ENCODE results near the gene NOTCH1. TPM values are rescaled to one million over a fixed set of nuclear protein-coding genes. Genes with fewer than 3 reads are reported as not detected.

The NOTCH1 gene
- total RNA-seq, 4 donors from 2014 or later: 32.0 to 40.8 (median 36.2) TPM

- WGBS, 2 donors: 88 to 94% methylated on average over 6 to 10 of the region's 17 CpGs
- Histone ChIP-seq H3K4me1 (no peaks in the 10 kb centered on the region), H3K4me3 (no peak overlapping the region), H3K27ac (no peak overlapping the region), H3K36me3 (peaks cover 50 to 100% (median 65%) of the 10 kb centered on the region in 3 donors), H3K9me3 (no peaks in the 10 kb centered on the region), H3K27me3 (no peaks in the 10 kb centered on the region)
- intact Hi-C loops (cut with DNase I): no loop called here
- DNase-seq: no peak
- no peak for TF ChIP-seq CTCF (IDR thresholded peaks at IDR 0.05)
- no peak for TF ChIP-seq POLR2A (IDR thresholded peaks at IDR 0.05)
Observed at GRCh38 chr9:136462664-136463063, 83.2 kb downstream of the NOTCH1 start.

GRCh38 chr9:136460772-136461325 is 85.0 kb downstream of the NOTCH1 start:
- DNase-seq: no peak
- Histone ChIP-seq H3K4me1 (no peaks in the 10 kb centered on the region), H3K9me3 (no peaks in the 10 kb centered on the region), H3K27me3 (no peaks in the 10 kb centered on the region), H3K36me3 (peaks cover 51 to 100% (median 73%) of the 10 kb centered on the region in 3 donors), H3K4me3 (no peak overlapping the region), H3K27ac (no peak overlapping the region)
- intact Hi-C loops (cut with DNase I): no loop called here
- TF ChIP-seq CTCF (IDR thresholded peaks at IDR 0.05) (no peak), POLR2A (IDR thresholded peaks at IDR 0.05) (no peak)
- WGBS, 2 donors: 95 to 96% methylated on average over 23 of the region's 23 CpGs

GRCh38 chr9:136459425-136459824 is 86.4 kb downstream of the NOTCH1 start:
- Histone ChIP-seq H3K36me3 (peaks cover 64 to 100% (median 81%) of the 10 kb centered on the region in 3 donors), H3K9me3 (no peaks in the 10 kb centered on the region), H3K27ac (no peak overlapping the region), H3K4me3 (no peak overlapping the region), H3K4me1 (no peaks in the 10 kb centered on the region), H3K27me3 (no peaks in the 10 kb centered on the region)
- DNase-seq: no peak
- 93 to 96% methylated on average over 11 to 21 of the region's 28 CpGs for WGBS, 2 donors
- intact Hi-C loops (cut with DNase I): no loop called here
- TF ChIP-seq CTCF (IDR thresholded peaks at IDR 0.05): no peak
- no peak for TF ChIP-seq POLR2A (IDR thresholded peaks at IDR 0.05)

GRCh38 chr9:136457326-136457725 is 88.5 kb downstream of the NOTCH1 start:
- no peaks in the 10 kb centered on the region for H3K4me1 ChIP-seq
- no peak for TF ChIP-seq POLR2A (IDR thresholded peaks at IDR 0.05)
- no peak for TF ChIP-seq CTCF (IDR thresholded peaks at IDR 0.05)
- no peak overlapping the region for H3K27ac ChIP-seq
- no peak for DNase-seq
- WGBS, 2 donors: 87 to 97% methylated on average over 19 to 23 of the region's 24 CpGs
- H3K36me3 ChIP-seq: peaks cover 64 to 100% (median 72%) of the 10 kb centered on the region in 3 donors
- intact Hi-C loops (cut with DNase I): no loop called here
- no peak overlapping the region for H3K4me3 ChIP-seq
- no peaks in the 10 kb centered on the region for H3K27me3 ChIP-seq
- no peaks in the 10 kb centered on the region for H3K9me3 ChIP-seq

- DNase-seq: no peak
- peaks cover 58 to 100% (median 69%) of the 10 kb centered on the region in 3 donors for H3K36me3 ChIP-seq
- no peaks in the 10 kb centered on the region for H3K4me1 ChIP-seq
- intact Hi-C loops (cut with DNase I): no loop called here
- 85 to 87% methylated on average over 7 to 8 of the region's 9 CpGs for WGBS, 2 donors
- no peaks in the 10 kb centered on the region for H3K27me3 ChIP-seq
- H3K9me3 ChIP-seq: no peaks in the 10 kb centered on the region
- no peak overlapping the region for H3K4me3 ChIP-seq
- no peak for TF ChIP-seq POLR2A (IDR thresholded peaks at IDR 0.05)
- TF ChIP-seq CTCF (IDR thresholded peaks at IDR 0.05): no peak
- H3K27ac ChIP-seq: no peak overlapping the region
Observed at GRCh38 chr9:136456258-136456657, 89.6 kb downstream of the NOTCH1 start.
